Measurements from ENCODE around the gene SBSN.
A peak's percentile ranks its signal among the peaks of the same experiment; 100 is the strongest.

SBSN gene

GRCh38 chr19:35553385-35554000 lies 25.4 kb upstream of the SBSN start:
- DNase-seq: no peak

- DNase-seq: no peak
These were observed 24.6 kb upstream of the SBSN start for GRCh38 chr19:35552534-35553384.

- no peak for DNase-seq
These were observed 23.1 kb upstream of the SBSN start for GRCh38 chr19:35551091-35551810.

GRCh38 chr19:35549879-35550523 lies 21.9 kb upstream of the SBSN start:
- no peak for DNase-seq

- no peak for DNase-seq
These were observed 21.2 kb upstream of the SBSN start for GRCh38 chr19:35549174-35549788.

- no peak for DNase-seq
These were observed 18.4 kb upstream of the SBSN start for GRCh38 chr19:35546532-35546931.

- DNase-seq: no peak
These were observed 17.8 kb upstream of the SBSN start for GRCh38 chr19:35545855-35546381.

GRCh38 chr19:35545001-35545854 lies 17.1 kb upstream of the SBSN start, which contains the start of gene TMEM147:
TMEM147 (plus strand) TSS chr19:35545626; CDS start chr19:35545740, 114 bp downstream.
- peak; percentile 94 for DNase-seq

- DNase-seq: no peak
These were observed 16.1 kb upstream of the SBSN start for GRCh38 chr19:35544110-35544802.

- DNase-seq: no peak
These were observed 15.4 kb upstream of the SBSN start for GRCh38 chr19:35543280-35544109.

- no peak for DNase-seq
These were observed 14.1 kb upstream of the SBSN start for GRCh38 chr19:35542209-35542608.

GRCh38 chr19:35540356-35540927 lies 12.3 kb upstream of the SBSN start:
- no peak for DNase-seq

GRCh38 chr19:35539850-35540249 lies 11.7 kb upstream of the SBSN start:
- no peak for DNase-seq

GRCh38 chr19:35539314-35539713 lies 11.2 kb upstream of the SBSN start:
- DNase-seq: no peak

- DNase-seq: no peak
These were observed 6.8 kb upstream of the SBSN start for GRCh38 chr19:35534803-35535480.

GRCh38 chr19:35533822-35534392 lies 5.8 kb upstream of the SBSN start:
- no peak for DNase-seq

GRCh38 chr19:35533201-35533821 lies 5.2 kb upstream of the SBSN start, which contains the start of gene GAPDHS:
GAPDHS (plus strand) TSS chr19:35533456; CDS start chr19:35533528, 72 bp downstream.
- DNase-seq: no peak

- DNase-seq: no peak
These were observed 3.2 kb upstream of the SBSN start for GRCh38 chr19:35531291-35531690.

Measured in right forelimb (tissue), 1 donor.